Mesendoderm (in vitro differentiated cells): ENCODE results near the gene SLCO1B3. TPM values are rescaled to one million over a fixed set of nuclear protein-coding genes. Genes with fewer than 3 reads are reported as not detected.
"Not testable (repeated sequence)": the region's sequence is repeated elsewhere in the genome, so short reads cannot be mapped to it uniquely, and the experiment has no call there.

Source experiments
- DNase-seq: peaks from one replicate; pipeline ENCODE4 v3.0.0; 2013
- H2AK5ac ChIP-seq: 2 replicates; pipeline ENCODE4 v1.6.1; 2013; ENCODE audit warnings: low read length, inconsistent platforms
- H2BK120ac ChIP-seq: 2 replicates; pipeline ENCODE4 v1.6.1; 2013; ENCODE audit warnings: low read depth, mild to moderate bottlenecking, low read length, moderate library complexity, mixed read lengths
- H2BK15ac ChIP-seq: replicated peaks from 2 replicates; pipeline ENCODE4 v1.6.1; 2013; ENCODE audit warnings: low read depth, mild to moderate bottlenecking, moderate library complexity
- H2BK5ac ChIP-seq: 2 replicates; pipeline ENCODE4 v1.6.1; 2013; ENCODE audit warnings: low read length, inconsistent platforms
- H3K18ac ChIP-seq: 2 replicates; pipeline ENCODE4 v1.6.1; 2013; ENCODE audit warnings: mild to moderate bottlenecking, low read length, mixed read lengths
- H3K23ac ChIP-seq: one replicate; pipeline ENCODE4 v1.6.1; 2013; ENCODE audit warnings: low read length
- H3K27ac ChIP-seq: 2 replicates; pipeline ENCODE4 v1.5.1; 2013; ENCODE audit warnings: low read depth, mild to moderate bottlenecking, inconsistent platforms, low read length, moderate library complexity
- H3K27me3 ChIP-seq: 2 replicates; pipeline ENCODE4 v1.6.1; 2013; ENCODE audit warnings: low read length, control low read depth, mild to moderate bottlenecking, inconsistent platforms; ENCODE audit not compliant: insufficient read depth, poor library complexity
- H3K36me3 ChIP-seq: 2 replicates; pipeline ENCODE4 v1.6.1; 2013; ENCODE audit warnings: low read length, inconsistent platforms; ENCODE audit not compliant: control insufficient read depth, insufficient read depth
- H3K4ac ChIP-seq: one replicate; pipeline ENCODE4 v1.6.1; 2013; ENCODE audit warnings: low read depth, mild to moderate bottlenecking, low read length, moderate library complexity
- H3K4me1 ChIP-seq: 2 replicates; pipeline ENCODE4 v1.6.1; 2013; ENCODE audit warnings: low read depth, low read length, inconsistent platforms; ENCODE audit not compliant: control insufficient read depth
- H3K4me2 ChIP-seq: 2 replicates; pipeline ENCODE4 v1.6.1; 2013; ENCODE audit warnings: low read length
- H3K4me3 ChIP-seq: 2 replicates; pipeline ENCODE4 v1.5.1; 2013; ENCODE audit warnings: mild to moderate bottlenecking, low read length
- H3K56ac ChIP-seq: one replicate; pipeline ENCODE4 v1.6.1; 2013; ENCODE audit warnings: low read length
- H3K79me1 ChIP-seq: 2 replicates; pipeline ENCODE4 v1.6.1; 2013; ENCODE audit warnings: low read length, inconsistent platforms
- H3K79me2 ChIP-seq: 2 replicates; pipeline ENCODE4 v1.6.1; 2013; ENCODE audit warnings: mild to moderate bottlenecking, low read length; ENCODE audit not compliant: control insufficient read depth, insufficient read depth
- H3K9ac ChIP-seq: 2 replicates; pipeline ENCODE4 v1.6.1; 2013; ENCODE audit warnings: low read length, inconsistent platforms
- H4K5ac ChIP-seq: one replicate; pipeline ENCODE4 v1.6.1; 2013; ENCODE audit warnings: low read length
- H4K8ac ChIP-seq: one replicate; pipeline ENCODE4 v1.6.1; 2013; ENCODE audit warnings: low read depth, mild to moderate bottlenecking, control low read depth, low read length, moderate library complexity
- WGBS: extraction: QIAGEN DNeasy Blood & Tissue Kit; methylation state at CpG from one replicate; pipeline ENCODE4 v1.1.7; 2013; ENCODE audit warnings: low lambda C conversion rate, missing lambda C conversion rate; ENCODE audit not compliant: insufficient coverage; ENCODE audit errors: extremely low coverage; 5-methylcytosine and 5-hydroxymethylcytosine counted together
- polyA plus RNA-seq, 2 experiments: library from polyadenylated mRNA; stranded (reverse); fragments of 200-250 nt; gene quantifications; one replicate each; pipeline ENCODE4 v1.2.3, GENCODE V29; 2013

SLCO1B3 gene
- polyA plus RNA-seq (2013, experiment 1 of 2), result not detected
- polyA plus RNA-seq (2013, experiment 2 of 2), result not detected

GRCh38 chr12:20810487-20810886, at the start of gene SLCO1B3:
TSS of gene SLCO1B3 (plus strand) at chr12:20810705. CDS start at chr12:20815739, 5,034 bp downstream.
- H2AK5ac ChIP-seq, result no peak within 1 kb of the TSS
- H4K5ac ChIP-seq, result no peak within 1 kb of the TSS
- no peak within 1 kb of the TSS for H3K27ac ChIP-seq
- no peak within 1 kb of the TSS for H2BK5ac ChIP-seq
- no peak within 1 kb of the TSS for H3K4me3 ChIP-seq
- H2BK15ac ChIP-seq, result no peak within 1 kb of the TSS
- no peak for DNase-seq
- no CpG with 5 or more reads among the region's 2 CpGs for WGBS
- H3K4me2 ChIP-seq, result no peak within 1 kb of the TSS
- H3K23ac ChIP-seq, result no peak within 1 kb of the TSS
- no peaks in the 10 kb centered on the region for H3K79me2 ChIP-seq
- H3K4me1 ChIP-seq, result no peaks in the 10 kb centered on the region
- H2BK120ac ChIP-seq, result no peak within 1 kb of the TSS
- no peak within 1 kb of the TSS for H3K18ac ChIP-seq
- H4K8ac ChIP-seq, result no peak within 1 kb of the TSS
- H3K27me3 ChIP-seq, result no peaks in the 10 kb centered on the region
- no peak within 1 kb of the TSS for H3K9ac ChIP-seq
- H3K56ac ChIP-seq, result no peak within 1 kb of the TSS
- H3K79me1 ChIP-seq, result no peaks in the 10 kb centered on the region
- no peaks in the 10 kb centered on the region for H3K36me3 ChIP-seq
- H3K4ac ChIP-seq, result no peak within 1 kb of the TSS

- Histone ChIP-seq H3K27me3 (no peaks in the 10 kb centered on the region), H3K23ac (no peak overlapping the region), H2BK5ac (no peak overlapping the region), H3K56ac (no peak overlapping the region), H3K79me2 (no peaks in the 10 kb centered on the region), H4K8ac (no peak overlapping the region), H3K4ac (no peak overlapping the region), H3K4me2 (no peak overlapping the region), H2AK5ac (no peak overlapping the region), H3K36me3 (no peaks in the 10 kb centered on the region), H2BK120ac (no peak overlapping the region), H3K18ac (no peak overlapping the region), H4K5ac (no peak overlapping the region), H2BK15ac (no peak overlapping the region), H3K79me1 (no peaks in the 10 kb centered on the region), H3K4me3 (no peak overlapping the region), H3K4me1 (no peaks in the 10 kb centered on the region), H3K9ac (no peak overlapping the region), H3K27ac (no peak overlapping the region)
- WGBS, result no CpG with 5 or more reads among the region's 20 CpGs
- DNase-seq, result no peak
Observed at GRCh38 chr12:20777420-20777819, 33.1 kb upstream of the SLCO1B3 start.

- Histone ChIP-seq H3K18ac (no peak overlapping the region), H3K79me1 (no peaks in the 10 kb centered on the region), H3K9ac (no peak overlapping the region), H3K4me1 (no peaks in the 10 kb centered on the region), H3K4me2 (no peak overlapping the region), H3K36me3 (no peaks in the 10 kb centered on the region), H3K4ac (no peak overlapping the region), H3K4me3 (no peak overlapping the region), H4K5ac (no peak overlapping the region), H3K27ac (no peak overlapping the region), H4K8ac (no peak overlapping the region), H2BK120ac (no peak overlapping the region), H2AK5ac (no peak overlapping the region), H3K56ac (no peak overlapping the region), H2BK5ac (no peak overlapping the region), H2BK15ac (no peak overlapping the region), H3K23ac (no peak overlapping the region), H3K79me2 (no peaks in the 10 kb centered on the region), H3K27me3 (no peaks in the 10 kb centered on the region)
- DNase-seq, result no peak
- WGBS, result no CpG with 5 or more reads among the region's 2 CpGs
Observed at GRCh38 chr12:20778969-20779368, 31.5 kb upstream of the SLCO1B3 start.

- not testable (repeated sequence) for H3K36me3 ChIP-seq, H3K18ac ChIP-seq, H2BK15ac ChIP-seq, H3K4ac ChIP-seq, H3K79me1 ChIP-seq, H4K8ac ChIP-seq, DNase-seq, H2BK5ac ChIP-seq, H2AK5ac ChIP-seq, H3K27me3 ChIP-seq, H3K56ac ChIP-seq, H3K79me2 ChIP-seq, H3K4me1 ChIP-seq, H2BK120ac ChIP-seq, H3K4me3 ChIP-seq, H3K27ac ChIP-seq, H3K4me2 ChIP-seq, H3K9ac ChIP-seq, H3K23ac ChIP-seq, H4K5ac ChIP-seq
- no CpG with 5 or more reads among the region's 3 CpGs for WGBS
Observed at GRCh38 chr12:20779971-20780370, 30.5 kb upstream of the SLCO1B3 start.

GRCh38 chr12:20783796-20784357, 26.6 kb upstream of the SLCO1B3 start:
- not testable (repeated sequence) for H4K5ac ChIP-seq, H4K8ac ChIP-seq, H3K27me3 ChIP-seq, H3K23ac ChIP-seq, H3K27ac ChIP-seq, H3K79me1 ChIP-seq, H3K9ac ChIP-seq, DNase-seq, H2BK120ac ChIP-seq, H2AK5ac ChIP-seq, H2BK15ac ChIP-seq, H3K4me1 ChIP-seq, H2BK5ac ChIP-seq, H3K4me2 ChIP-seq, H3K4ac ChIP-seq, H3K4me3 ChIP-seq, H3K79me2 ChIP-seq, H3K36me3 ChIP-seq, H3K18ac ChIP-seq, H3K56ac ChIP-seq
- no CpG with 5 or more reads among the region's 13 CpGs for WGBS

- H3K4me3 ChIP-seq, result no peak overlapping the region
- DNase-seq, result no peak
- no peaks in the 10 kb centered on the region for H3K4me1 ChIP-seq
- H3K18ac ChIP-seq, result no peak overlapping the region
- H3K79me1 ChIP-seq, result no peaks in the 10 kb centered on the region
- H3K27me3 ChIP-seq, result no peaks in the 10 kb centered on the region
- no peaks in the 10 kb centered on the region for H3K36me3 ChIP-seq
- H2BK15ac ChIP-seq, result no peak overlapping the region
- no peak overlapping the region for H3K4ac ChIP-seq
- no peaks in the 10 kb centered on the region for H3K79me2 ChIP-seq
- H3K9ac ChIP-seq, result no peak overlapping the region
- H2AK5ac ChIP-seq, result no peak overlapping the region
- H2BK120ac ChIP-seq, result no peak overlapping the region
- H3K27ac ChIP-seq, result no peak overlapping the region
- no peak overlapping the region for H3K23ac ChIP-seq
- no peak overlapping the region for H4K5ac ChIP-seq
- H3K4me2 ChIP-seq, result no peak overlapping the region
- WGBS, result no CpG with 5 or more reads among the region's 1 CpG
- H4K8ac ChIP-seq, result no peak overlapping the region
- no peak overlapping the region for H2BK5ac ChIP-seq
- no peak overlapping the region for H3K56ac ChIP-seq
Observed at GRCh38 chr12:20792971-20793370, 17.5 kb upstream of the SLCO1B3 start.
